Measurements from ENCODE around the gene IL19. TPM values are rescaled to one million over a fixed set of nuclear protein-coding genes. Genes with fewer than 3 reads are reported as not detected.

IL19 gene
- total and polyA plus RNA-seq, 12 donors: not detected

DNA sequence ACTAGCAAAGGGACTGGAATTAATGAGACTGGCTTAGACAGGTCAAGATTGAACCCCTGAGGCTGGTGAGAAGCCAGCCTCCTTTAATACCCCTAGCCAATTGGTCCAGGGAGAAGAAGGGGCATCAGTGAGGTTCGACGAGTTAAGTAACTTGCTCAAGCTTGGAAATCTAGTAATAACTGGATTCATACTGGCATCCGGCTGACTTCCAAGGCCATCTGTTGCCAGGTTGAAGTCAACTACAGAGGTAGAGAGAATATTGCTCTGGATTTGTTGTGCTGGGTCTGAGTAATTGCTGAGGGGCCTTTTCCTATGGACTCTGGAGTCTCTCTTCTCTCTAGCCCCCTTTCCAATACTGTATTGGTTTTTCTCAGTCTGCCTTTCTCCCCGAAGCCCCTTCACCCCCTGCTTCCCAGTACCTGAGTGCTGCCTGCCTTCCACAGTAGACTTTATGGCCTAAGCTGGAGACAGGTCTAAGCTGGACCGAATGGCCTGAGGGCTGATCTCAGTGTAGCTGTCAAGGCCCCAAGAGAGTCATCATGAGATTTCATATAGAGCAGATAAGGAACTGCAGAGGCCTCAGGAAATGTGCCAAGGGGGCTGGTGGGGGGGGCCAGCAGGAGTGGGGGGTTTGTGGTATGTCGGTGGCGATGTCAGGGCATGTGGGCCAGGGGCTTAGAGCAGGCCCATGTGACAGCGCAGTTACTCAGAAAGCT lies 42.4 kb upstream of the IL19 start:
- Histone ChIP-seq H3K4me1 (replicated peaks in 1 of 2) (peaks cover 17 to 51% of the 10 kb centered on the region in 2 donors), H3K27me3 (no peaks in the 10 kb centered on the region), H3K9me3 (replicated peaks in 1 of 3) (no peaks in the 10 kb centered on the region), H3K27ac (peak overlapping the region in 1 of 5 donors; percentile 38), H3K36me3 (replicated peaks in 1 of 2) (peaks cover 0 to 43% of the 10 kb centered on the region in 2 donors), H3K4me3 (no peak overlapping the region)
- intact Hi-C loops (cut with DNase I): loop anchor here in 1 of 2 donors (10.0 kb wide), 1 partner anchor 93 kb away; the partner anchor contains the start of gene DYRK3
- TF ChIP-seq POLR2A (IDR thresholded peaks at IDR 0.05): no peak
- TF ChIP-seq, protein P1, sequence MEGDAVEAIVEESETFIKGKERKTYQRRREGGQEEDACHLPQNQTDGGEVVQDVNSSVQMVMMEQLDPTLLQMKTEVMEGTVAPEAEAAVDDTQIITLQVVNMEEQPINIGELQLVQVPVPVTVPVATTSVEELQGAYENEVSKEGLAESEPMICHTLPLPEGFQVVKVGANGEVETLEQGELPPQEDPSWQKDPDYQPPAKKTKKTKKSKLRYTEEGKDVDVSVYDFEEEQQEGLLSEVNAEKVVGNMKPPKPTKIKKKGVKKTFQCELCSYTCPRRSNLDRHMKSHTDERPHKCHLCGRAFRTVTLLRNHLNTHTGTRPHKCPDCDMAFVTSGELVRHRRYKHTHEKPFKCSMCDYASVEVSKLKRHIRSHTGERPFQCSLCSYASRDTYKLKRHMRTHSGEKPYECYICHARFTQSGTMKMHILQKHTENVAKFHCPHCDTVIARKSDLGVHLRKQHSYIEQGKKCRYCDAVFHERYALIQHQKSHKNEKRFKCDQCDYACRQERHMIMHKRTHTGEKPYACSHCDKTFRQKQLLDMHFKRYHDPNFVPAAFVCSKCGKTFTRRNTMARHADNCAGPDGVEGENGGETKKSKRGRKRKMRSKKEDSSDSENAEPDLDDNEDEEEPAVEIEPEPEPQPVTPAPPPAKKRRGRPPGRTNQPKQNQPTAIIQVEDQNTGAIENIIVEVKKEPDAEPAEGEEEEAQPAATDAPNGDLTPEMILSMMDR (IDR thresholded peaks at IDR 0.05): no peak
- 53 to 68% (median 58%) methylated on average over 7 to 8 of the region's 8 CpGs for WGBS, 4 donors
- DNase-seq: peak in 1 of 7 donors; percentile 52

DNA sequence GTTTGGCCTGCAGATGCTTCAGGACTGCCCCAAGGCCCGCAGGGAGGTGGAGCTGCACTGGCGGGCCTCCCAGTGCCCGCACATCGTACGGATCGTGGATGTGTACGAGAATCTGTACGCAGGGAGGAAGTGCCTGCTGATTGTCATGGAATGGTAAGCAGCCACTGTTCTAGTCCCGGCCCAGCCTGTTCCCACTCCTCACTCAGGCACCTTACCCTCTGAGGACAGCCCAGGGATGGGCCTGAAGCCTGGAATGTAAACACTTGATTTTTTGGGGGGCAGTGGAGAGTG lies 41.9 kb upstream of the IL19 start:
- H3K27me3 ChIP-seq: no peaks in the 10 kb centered on the region
- intact Hi-C loops (cut with DNase I): loop anchor here in 1 of 2 donors (10.0 kb wide), 1 partner anchor 94 kb away; the partner anchor contains the start of gene DYRK3
- no peaks in the 10 kb centered on the region for H3K9me3 ChIP-seq (replicated peaks in 1 of 3)
- TF ChIP-seq POLR2A (IDR thresholded peaks at IDR 0.05): no peak
- no peak overlapping the region for H3K27ac ChIP-seq
- DNase-seq: no peak
- 64 to 88% (median 70%) methylated on average over 3 to 9 of the region's 9 CpGs for whole genome bisulfite sequencing, 4 donors
- peaks cover 0 to 48% of the 10 kb centered on the region in 2 donors for H3K36me3 ChIP-seq (replicated peaks in 1 of 2)
- H3K4me1 ChIP-seq (replicated peaks in 1 of 2): peaks cover 14 to 46% of the 10 kb centered on the region in 2 donors
- H3K4me3 ChIP-seq: no peak overlapping the region

DNA sequence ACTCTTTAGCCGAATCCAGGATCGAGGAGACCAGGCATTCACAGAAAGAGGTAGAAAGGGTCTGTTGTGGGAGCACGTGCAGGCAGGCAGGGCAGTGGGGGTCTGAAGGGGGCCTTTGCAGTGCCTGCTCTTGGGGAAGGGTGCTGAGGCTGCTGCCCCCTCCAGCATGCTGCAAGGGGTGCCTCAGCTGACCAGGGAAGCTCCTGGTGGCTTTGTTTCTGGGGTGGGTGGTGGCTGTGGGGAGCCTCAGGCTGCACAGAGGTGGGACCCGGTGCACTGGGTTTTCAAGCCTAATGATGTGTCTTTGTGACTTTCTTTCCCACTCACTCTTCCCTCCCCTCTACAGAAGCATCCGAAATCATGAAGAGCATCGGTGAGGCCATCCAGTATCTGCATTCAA lies 41.5 kb upstream of the IL19 start:
- intact Hi-C loops (cut with DNase I): loop anchor here in 1 of 2 donors (10.0 kb wide), 1 partner anchor 94 kb away; the partner anchor contains the start of gene DYRK3
- H3K27ac ChIP-seq: no peak overlapping the region

DNA sequence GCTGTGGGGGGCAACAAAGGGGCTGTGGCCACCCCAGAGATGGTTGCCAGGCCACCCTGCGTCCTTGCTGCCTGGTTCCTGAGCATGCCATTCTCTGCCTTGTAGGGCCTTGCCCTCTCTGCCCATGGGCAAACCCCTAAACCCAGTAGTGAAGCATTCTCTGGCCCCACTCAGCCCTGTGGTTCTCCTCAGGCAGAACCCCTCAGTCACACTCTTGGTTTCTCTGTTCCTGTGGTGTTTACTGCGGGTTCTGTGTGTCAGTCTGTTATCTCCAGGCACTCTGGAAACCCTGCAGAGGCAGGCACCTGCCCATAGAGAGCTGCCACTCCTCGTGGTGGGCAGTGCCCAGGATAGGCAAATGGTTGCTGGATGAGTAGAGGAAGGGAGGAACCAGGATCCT lies 41.1 kb upstream of the IL19 start:
- no peak for DNase-seq
- H3K27ac ChIP-seq: no peak overlapping the region
- H3K36me3 ChIP-seq (replicated peaks in 1 of 2): peaks cover 0 to 53% of the 10 kb centered on the region in 2 donors
- intact Hi-C loops (cut with DNase I): loop anchor here in 1 of 2 donors (10.0 kb wide), 1 partner anchor 95 kb away; the partner anchor contains the start of gene DYRK3
- no peaks in the 10 kb centered on the region for H3K9me3 ChIP-seq (replicated peaks in 1 of 3)
- TF ChIP-seq, protein P1 (IDR thresholded peaks at IDR 0.05): no peak
- no peak for TF ChIP-seq POLR2A (IDR thresholded peaks at IDR 0.05)
- peaks cover 7 to 37% of the 10 kb centered on the region in 2 donors for H3K4me1 ChIP-seq (replicated peaks in 1 of 2)
- WGBS, 4 donors: 93 to 96% (median 95%) methylated on average over 3 of the region's 3 CpGs
- no peaks in the 10 kb centered on the region for H3K27me3 ChIP-seq
- H3K4me3 ChIP-seq: no peak overlapping the region

More for the DNA sequence above, 41.5 kb upstream of the IL19 start:
- TF ChIP-seq, protein P1 (IDR thresholded peaks at IDR 0.05): no peak
- no peak for TF ChIP-seq POLR2A (IDR thresholded peaks at IDR 0.05)
- Histone ChIP-seq H3K9me3 (replicated peaks in 1 of 3) (no peaks in the 10 kb centered on the region), H3K27me3 (no peaks in the 10 kb centered on the region), H3K36me3 (replicated peaks in 1 of 2) (peaks cover 0 to 52% of the 10 kb centered on the region in 2 donors), H3K4me1 (replicated peaks in 1 of 2) (peaks cover 10 to 42% of the 10 kb centered on the region in 2 donors), H3K4me3 (no peak overlapping the region)
- DNase-seq: peak in 1 of 7 donors; percentile 13
- 84 to 97% (median 94%) methylated on average over 6 of the region's 6 CpGs for WGBS, 4 donors
